Epithelial cell of proximal tubule (primary cell): Measurements from ENCODE around the gene COL9A3. TPM values are rescaled to one million over a fixed set of nuclear protein-coding genes. Genes with fewer than 3 reads are reported as not detected.

ENCODE experiments used
- DNase-seq: peaks from one replicate; pipeline ENCODE4 v3.0.0-alpha.2; 2011; ENCODE audit warnings: low read depth
- H3K4me3 ChIP-seq: 2 replicates; pipeline ENCODE4 v1.5.1; 2011; ENCODE audit warnings: low read depth, mild to moderate bottlenecking, low read length
- CTCF ChIP-seq: conservative IDR thresholded peaks from 2 replicates; pipeline ENCODE4 v1.5.1; 2012; ENCODE audit warnings: low read depth, mild to moderate bottlenecking, low read length
- total RNA-seq: library from RNA; depleted of rRNA; stranded (reverse); fragments of >200 nt; gene quantifications from 2 replicates; pipeline ENCODE4 v1.2.3, GENCODE V29; 2015

COL9A3 gene
- total RNA-seq, 1 donor from 2014 or later: 2.8 TPM

GRCh38 chr20:62830251-62830650, 13.4 kb downstream of the COL9A3 start:
- DNase-seq: no peak
- TF ChIP-seq CTCF: no peak
- H3K4me3 ChIP-seq: no peak overlapping the region

- TF ChIP-seq CTCF: no peak
- DNase-seq: no peak
- H3K4me3 ChIP-seq: no peak overlapping the region
Measured at GRCh38 chr20:62830821-62831220, 14.0 kb downstream of the COL9A3 start.

GRCh38 chr20:62831361-62831788, 14.5 kb downstream of the COL9A3 start:
- H3K4me3 ChIP-seq: no peak overlapping the region
- TF ChIP-seq CTCF: no peak
- no peak for DNase-seq

GRCh38 chr20:62831854-62832211, 15.0 kb downstream of the COL9A3 start:
- no peak overlapping the region for H3K4me3 ChIP-seq
- no peak for TF ChIP-seq CTCF
- DNase-seq: no peak

- DNase-seq: no peak
- H3K4me3 ChIP-seq: no peak overlapping the region
- no peak for TF ChIP-seq CTCF
Measured at GRCh38 chr20:62832212-62832922, 15.5 kb downstream of the COL9A3 start.

GRCh38 chr20:62832951-62833391, 16.1 kb downstream of the COL9A3 start:
- no peak for DNase-seq
- no peak overlapping the region for H3K4me3 ChIP-seq
- no peak for TF ChIP-seq CTCF
